Sigmoid colon (tissue), 7 donors: ENCODE measurements around the gene ATP5F1D. TPM values are rescaled to one million over a fixed set of nuclear protein-coding genes. Genes with fewer than 3 reads are reported as not detected.

ENCODE experiments used
- DNase-seq: peaks from one replicate; pipeline ENCODE4 v3.0.0-alpha.2; 2019
- H3K27ac ChIP-seq, 4 donors: fragments of 200-600 bp; sonication (generic); one replicate each; pipeline ENCODE4 v1.5.1; 2016 to 2019; ENCODE audit warnings: mild to moderate bottlenecking in 1 of 4
- H3K27me3 ChIP-seq, 3 donors: fragments of 200-600 bp; sonication (generic); one replicate each; pipeline ENCODE4 v1.5.1; 2019; ENCODE audit warnings: mild to moderate bottlenecking in 1 of 3
- H3K36me3 ChIP-seq, 4 donors: fragments of 200-600 bp; sonication (generic); one replicate each; pipeline ENCODE4 v1.5.1; 2016 to 2019
- H3K4me1 ChIP-seq, 4 donors: fragments of 200-600 bp; sonication (generic); one replicate each; pipeline ENCODE4 v1.5.1; 2017 to 2019
- H3K4me3 ChIP-seq, 4 donors: fragments of 200-600 bp; sonication (generic); one replicate each; pipeline ENCODE4 v1.5.1; 2017 to 2019; ENCODE audit warnings: mild to moderate bottlenecking in 2 of 4, moderate library complexity in 1 of 4
- H3K9me3 ChIP-seq, 4 donors: fragments of 200-600 bp in 3 of 4; sonication (generic) in 3 of 4; one replicate each; pipeline versions ENCODE4 v1.5.1 to v1.6.1; 2013 to 2019
- EP300 ChIP-seq, 4 donors: sonication (generic); formaldehyde crosslinking; IDR thresholded peaks; one replicate each; pipeline ENCODE4 v1.6.1; 2017; ENCODE audit warnings: antibody characterized with exemption in 4 of 4
- POLR2A ChIP-seq, 2 donors: fragments of 450-650 bp; IDR thresholded peaks; one replicate each; pipeline ENCODE4 v1.6.1; 2016; ENCODE audit warnings: antibody characterized with exemption in 2 of 2, mild to moderate bottlenecking in 2 of 2, moderate library complexity in 2 of 2
- POLR2AphosphoS5 ChIP-seq, 4 donors: sonication (generic); formaldehyde crosslinking; IDR thresholded peaks; one replicate each; pipeline ENCODE4 v1.6.1; 2017; ENCODE audit warnings: antibody characterized with exemption in 4 of 4
- WGBS, 2 donors: extraction: QIAGEN DNeasy Blood & Tissue Kit; methylation state at CpG; one replicate each; pipeline ENCODE4 v1.1.7; 2013; 5-methylcytosine and 5-hydroxymethylcytosine counted together
- intact Hi-C: fragments of 100-400 bp; cut with DNase I; formaldehyde crosslinking; loops from one replicate; pipeline ENCODE4 v1.15.1; 2023
- polyA plus RNA-seq, 3 donors: library from polyadenylated mRNA; stranded (reverse); fragments of 200-250 nt; gene quantifications; one replicate each; pipeline ENCODE4 v1.2.3, GENCODE V29; 2013
- total RNA-seq, 4 donors: library from RNA; depleted of rRNA; stranded (reverse); fragments of >200 nt; gene quantifications; one replicate each; pipeline ENCODE4 v1.1.0, GENCODE V29; 2016
- TF ChIP-seq, protein P1 (sequence below), 4 experiments: fragments of 450-650 bp in 3 of 4; fragments of 200-600 bp in 1 of 4; IDR thresholded peaks; one replicate each; pipeline ENCODE4 v1.5.1; 2016 to 2019; ENCODE audit warnings: antibody characterized with exemption in 4 of 4, mild to moderate bottlenecking in 3 of 4, moderate library complexity in 2 of 4
- donor health status: healthy with polysubstance abuse.
- donor health status: Bipolar disorder and iron deficiency.
- donor health status: healthy.

ATP5F1D gene
- total and polyA plus RNA-seq, 7 donors: 74.7 to 390 (median 112) TPM

DNA sequence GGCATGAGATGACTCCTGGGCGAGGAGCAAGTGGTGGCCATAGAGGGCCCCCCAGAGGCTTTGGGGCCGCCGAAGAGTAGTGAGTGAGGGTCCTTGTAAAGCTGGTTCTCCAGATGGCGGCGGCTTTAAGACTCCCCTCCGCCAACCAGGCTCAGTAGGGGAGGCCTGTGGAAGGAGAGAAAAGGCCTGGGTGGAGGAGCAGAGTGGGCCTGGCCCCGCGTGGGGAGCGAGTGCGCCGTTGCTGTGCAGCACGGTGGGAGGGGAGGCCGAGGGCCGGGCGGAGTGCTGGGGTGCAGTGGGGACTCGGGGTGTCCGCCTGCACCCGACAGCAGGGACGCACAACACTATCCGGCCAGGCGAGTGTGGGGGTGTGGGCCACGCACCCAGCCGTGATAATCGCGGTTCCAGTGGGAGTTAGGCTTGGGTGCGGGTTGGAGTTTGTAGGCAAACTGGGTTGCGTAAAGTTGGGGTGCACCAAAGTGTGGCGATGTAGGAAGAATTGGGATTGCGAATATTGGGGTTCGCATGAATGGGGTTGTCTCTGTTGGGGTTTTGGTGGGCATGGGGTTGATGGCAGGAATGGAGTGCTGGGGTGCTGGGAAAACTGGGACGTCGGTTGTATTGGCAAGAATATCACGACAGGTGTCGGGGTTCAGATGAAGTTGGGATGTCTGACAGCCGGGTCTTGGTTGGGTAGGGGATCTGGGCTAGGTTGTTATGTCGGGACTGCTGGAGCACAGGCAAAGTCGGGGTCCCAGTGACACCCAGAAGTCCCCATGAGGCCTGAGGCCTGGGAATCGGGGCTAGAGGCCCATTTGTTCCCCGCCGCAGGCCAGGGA is 26.9 kb downstream of the ATP5F1D start:
- intact Hi-C loops: loop anchor here (10.0 kb wide), 1 partner anchor 694 kb away; the partner anchor contains the start of gene BSG
- DNase-seq: peak; percentile 77
- TF ChIP-seq POLR2A (IDR thresholded peaks at IDR 0.05): no peak
- TF ChIP-seq EP300 (IDR thresholded peaks at IDR 0.05): no peak
- no peak for TF ChIP-seq POLR2AphosphoS5 (IDR thresholded peaks at IDR 0.05)
- TF ChIP-seq, protein P1, sequence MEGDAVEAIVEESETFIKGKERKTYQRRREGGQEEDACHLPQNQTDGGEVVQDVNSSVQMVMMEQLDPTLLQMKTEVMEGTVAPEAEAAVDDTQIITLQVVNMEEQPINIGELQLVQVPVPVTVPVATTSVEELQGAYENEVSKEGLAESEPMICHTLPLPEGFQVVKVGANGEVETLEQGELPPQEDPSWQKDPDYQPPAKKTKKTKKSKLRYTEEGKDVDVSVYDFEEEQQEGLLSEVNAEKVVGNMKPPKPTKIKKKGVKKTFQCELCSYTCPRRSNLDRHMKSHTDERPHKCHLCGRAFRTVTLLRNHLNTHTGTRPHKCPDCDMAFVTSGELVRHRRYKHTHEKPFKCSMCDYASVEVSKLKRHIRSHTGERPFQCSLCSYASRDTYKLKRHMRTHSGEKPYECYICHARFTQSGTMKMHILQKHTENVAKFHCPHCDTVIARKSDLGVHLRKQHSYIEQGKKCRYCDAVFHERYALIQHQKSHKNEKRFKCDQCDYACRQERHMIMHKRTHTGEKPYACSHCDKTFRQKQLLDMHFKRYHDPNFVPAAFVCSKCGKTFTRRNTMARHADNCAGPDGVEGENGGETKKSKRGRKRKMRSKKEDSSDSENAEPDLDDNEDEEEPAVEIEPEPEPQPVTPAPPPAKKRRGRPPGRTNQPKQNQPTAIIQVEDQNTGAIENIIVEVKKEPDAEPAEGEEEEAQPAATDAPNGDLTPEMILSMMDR (IDR thresholded peaks at IDR 0.05): no peak
- H3K9me3 ChIP-seq: no peaks in the 10 kb centered on the region
- peak overlapping the region; percentile 94 to 100 (median 97) for H3K27ac ChIP-seq
- no peaks in the 10 kb centered on the region for H3K27me3 ChIP-seq
- peaks cover 0 to 78% (median 75%) of the 10 kb centered on the region in 4 donors for H3K4me1 ChIP-seq
- peaks cover 22 to 27% (median 25%) of the 10 kb centered on the region in 4 donors for H3K36me3 ChIP-seq
- WGBS, 2 donors: 51 to 59% methylated on average over 40 of the region's 40 CpGs
- H3K4me3 ChIP-seq: peak overlapping the region in 1 of 4 donors; percentile 61

DNA sequence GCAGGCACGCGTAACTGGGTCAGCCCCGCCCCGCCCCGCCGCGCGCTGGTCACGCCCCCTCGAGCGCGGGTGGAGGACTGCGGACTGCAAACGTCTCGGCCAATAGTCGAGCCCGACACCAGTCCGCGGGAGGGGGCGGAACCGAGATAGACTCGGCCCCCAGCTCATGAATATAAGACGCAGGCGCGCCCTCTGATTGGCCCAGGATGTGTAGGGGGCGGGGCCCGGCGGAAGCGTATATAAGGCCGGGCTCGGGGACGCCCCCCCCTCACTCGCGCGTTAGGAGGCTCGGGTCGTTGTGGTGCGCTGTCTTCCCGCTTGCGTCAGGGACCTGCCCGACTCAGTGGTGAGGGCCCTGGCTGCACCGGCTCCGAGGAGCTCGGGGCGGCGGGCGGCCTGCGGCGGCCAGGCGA is 27.5 kb downstream of the ATP5F1D start, which contains the start of gene CIRBP:
Gene CIRBP, plus strand, starts transcription at position 268 of the 413 bp plus-strand sequence. CDS start 1,602 bp downstream, outside the sequence.
- TF ChIP-seq POLR2AphosphoS5 (IDR thresholded peaks at IDR 0.05) (peak; percentile 97 to 100 (median 100)), POLR2A (IDR thresholded peaks at IDR 0.05) (peak; percentile 94 to 95), EP300 (IDR thresholded peaks at IDR 0.05) (peak in 1 of 4 donors; percentile 62)
- TF ChIP-seq, protein P1 (IDR thresholded peaks at IDR 0.05): no peak
- intact Hi-C loops: loop anchor here (10.0 kb wide), 1 partner anchor 694 kb away; the partner anchor contains the start of gene BSG
- Histone ChIP-seq H3K4me1 (peaks cover 0 to 84% (median 81%) of the 10 kb centered on the region in 4 donors), H3K9me3 (no peaks in the 10 kb centered on the region), H3K27me3 (no peaks in the 10 kb centered on the region), H3K27ac (peak within 1 kb of the TSS; percentile 94 to 100 (median 97)), H3K4me3 (peak within 1 kb of the TSS; percentile 38 to 94 (median 74)), H3K36me3 (peaks cover 26 to 33% (median 31%) of the 10 kb centered on the region in 4 donors)
- 1% methylated on average over 50 of the region's 50 CpGs for WGBS, 2 donors
- DNase-seq: peak; percentile 100

- 0 to 1% methylated on average over 64 of the region's 64 CpGs for WGBS, 2 donors
- no peaks in the 10 kb centered on the region for H3K27me3 ChIP-seq
- peaks cover 0 to 90% (median 87%) of the 10 kb centered on the region in 4 donors for H3K4me1 ChIP-seq
- intact Hi-C loops: loop anchor here (10.0 kb wide), 1 partner anchor 695 kb away; the partner anchor contains the start of gene BSG
- no peaks in the 10 kb centered on the region for H3K9me3 ChIP-seq
- peak overlapping the region; percentile 38 to 94 (median 74) for H3K4me3 ChIP-seq
- H3K36me3 ChIP-seq: peaks cover 32 to 39% (median 37%) of the 10 kb centered on the region in 4 donors
- H3K27ac ChIP-seq: peak overlapping the region; percentile 94 to 100 (median 97)
- peak; percentile 8 to 68 (median 46) for TF ChIP-seq POLR2AphosphoS5 (IDR thresholded peaks at IDR 0.05)
- TF ChIP-seq, protein P1 (IDR thresholded peaks at IDR 0.05): no peak
- DNase-seq: peak; percentile 95
These were observed 28.1 kb downstream of the ATP5F1D start for GRCh38 chr19:1269478-1270212.

DNA sequence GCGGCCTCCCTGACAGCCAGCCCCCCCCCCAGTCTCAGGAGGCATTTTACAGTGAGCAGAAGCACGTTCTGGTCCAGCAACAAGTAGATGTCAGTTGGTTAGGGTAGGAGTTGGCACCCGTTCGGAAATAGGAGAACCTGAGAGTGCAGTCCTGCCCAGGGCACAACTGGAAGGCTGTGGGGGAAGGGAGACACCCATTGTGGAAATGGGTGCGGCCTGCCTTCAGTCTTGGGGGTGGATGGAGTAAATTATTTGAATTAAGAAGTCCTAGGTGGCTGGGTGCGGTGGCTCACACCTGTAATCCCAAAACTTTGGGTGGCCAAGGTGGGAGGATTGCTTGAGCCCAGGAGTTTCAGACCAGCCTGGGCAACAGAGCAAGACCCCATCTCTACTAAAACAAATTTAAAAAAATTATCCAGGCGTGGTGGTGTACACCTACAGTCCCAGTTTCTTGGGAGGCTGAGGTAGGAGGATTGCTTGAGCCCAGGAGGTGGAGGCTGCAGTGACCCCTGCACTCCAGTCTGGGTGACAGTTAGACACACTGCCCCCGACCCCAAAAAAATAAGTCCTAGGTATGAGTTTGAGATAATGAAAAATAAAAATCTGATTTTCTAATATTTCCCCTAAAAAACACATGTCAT is 28.8 kb downstream of the ATP5F1D start:
- no peaks in the 10 kb centered on the region for H3K27me3 ChIP-seq
- peaks cover 0 to 90% (median 88%) of the 10 kb centered on the region in 4 donors for H3K4me1 ChIP-seq
- peak overlapping the region; percentile 38 to 94 (median 74) for H3K4me3 ChIP-seq
- TF ChIP-seq, protein P1 (IDR thresholded peaks at IDR 0.05): no peak
- TF ChIP-seq POLR2AphosphoS5 (IDR thresholded peaks at IDR 0.05) (no peak), POLR2A (IDR thresholded peaks at IDR 0.05) (no peak), EP300 (IDR thresholded peaks at IDR 0.05) (peak in 1 of 4 donors; percentile 40)
- intact Hi-C loops: no loop called here
- H3K27ac ChIP-seq: peak overlapping the region; percentile 94 to 100 (median 97)
- 9 to 25% methylated on average over 8 of the region's 8 CpGs for WGBS, 2 donors
- no peak for DNase-seq
- H3K36me3 ChIP-seq: peaks cover 35 to 42% (median 41%) of the 10 kb centered on the region in 4 donors
- H3K9me3 ChIP-seq: no peaks in the 10 kb centered on the region
